ENCODE results near the gene ANO10.
"Not testable (repeated sequence)": the region's sequence is repeated elsewhere in the genome, so short reads cannot be mapped to it uniquely, and the experiment has no call there.

Gene ANO10

GRCh38 chr3:43522727-43523362 lies 99.0 kb downstream of the ANO10 start:
- Histone ChIP-seq H3K36me3 (ENCODE audit: low read depth) (no peaks in the 10 kb centered on the region), H3K27me3 (ENCODE audit: insufficient read depth, poor library complexity, severe bottlenecking) (no peaks in the 10 kb centered on the region), H3K4me3 (ENCODE audit: severe bottlenecking) (no peak overlapping the region), H3K9me3 (ENCODE audit: severe bottlenecking) (no peaks in the 10 kb centered on the region), H3K27ac (ENCODE audit: poor library complexity, severe bottlenecking) (no peak overlapping the region), H3K4me1 (ENCODE audit: insufficient read depth, poor library complexity, severe bottlenecking) (peaks cover 11% of the 10 kb centered on the region)
- DNase-seq (ENCODE audit: low spot score) = no peak
- TF ChIP-seq, protein P1, sequence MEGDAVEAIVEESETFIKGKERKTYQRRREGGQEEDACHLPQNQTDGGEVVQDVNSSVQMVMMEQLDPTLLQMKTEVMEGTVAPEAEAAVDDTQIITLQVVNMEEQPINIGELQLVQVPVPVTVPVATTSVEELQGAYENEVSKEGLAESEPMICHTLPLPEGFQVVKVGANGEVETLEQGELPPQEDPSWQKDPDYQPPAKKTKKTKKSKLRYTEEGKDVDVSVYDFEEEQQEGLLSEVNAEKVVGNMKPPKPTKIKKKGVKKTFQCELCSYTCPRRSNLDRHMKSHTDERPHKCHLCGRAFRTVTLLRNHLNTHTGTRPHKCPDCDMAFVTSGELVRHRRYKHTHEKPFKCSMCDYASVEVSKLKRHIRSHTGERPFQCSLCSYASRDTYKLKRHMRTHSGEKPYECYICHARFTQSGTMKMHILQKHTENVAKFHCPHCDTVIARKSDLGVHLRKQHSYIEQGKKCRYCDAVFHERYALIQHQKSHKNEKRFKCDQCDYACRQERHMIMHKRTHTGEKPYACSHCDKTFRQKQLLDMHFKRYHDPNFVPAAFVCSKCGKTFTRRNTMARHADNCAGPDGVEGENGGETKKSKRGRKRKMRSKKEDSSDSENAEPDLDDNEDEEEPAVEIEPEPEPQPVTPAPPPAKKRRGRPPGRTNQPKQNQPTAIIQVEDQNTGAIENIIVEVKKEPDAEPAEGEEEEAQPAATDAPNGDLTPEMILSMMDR (IDR thresholded peaks at IDR 0.05; ENCODE audit: poor library complexity, severe bottlenecking) = no peak
- ATAC-seq (ENCODE audit: low read depth) = peak; percentile 46; the same call in 2 of the 3 replicates

GRCh38 chr3:43521941-43522340 lies 99.9 kb downstream of the ANO10 start:
- Histone ChIP-seq H3K9me3 (ENCODE audit: severe bottlenecking) (no peaks in the 10 kb centered on the region), H3K27me3 (ENCODE audit: insufficient read depth, poor library complexity, severe bottlenecking) (no peaks in the 10 kb centered on the region), H3K4me1 (ENCODE audit: insufficient read depth, poor library complexity, severe bottlenecking) (peaks cover 11% of the 10 kb centered on the region), H3K36me3 (ENCODE audit: low read depth) (no peaks in the 10 kb centered on the region), H3K4me3 (ENCODE audit: severe bottlenecking) (no peak overlapping the region), H3K27ac (ENCODE audit: poor library complexity, severe bottlenecking) (no peak overlapping the region)
- no peak for DNase-seq (ENCODE audit: low spot score)
- TF ChIP-seq, protein P1 (IDR thresholded peaks at IDR 0.05; ENCODE audit: poor library complexity, severe bottlenecking) = no peak
- ATAC-seq (ENCODE audit: low read depth) = no peak

DNA sequence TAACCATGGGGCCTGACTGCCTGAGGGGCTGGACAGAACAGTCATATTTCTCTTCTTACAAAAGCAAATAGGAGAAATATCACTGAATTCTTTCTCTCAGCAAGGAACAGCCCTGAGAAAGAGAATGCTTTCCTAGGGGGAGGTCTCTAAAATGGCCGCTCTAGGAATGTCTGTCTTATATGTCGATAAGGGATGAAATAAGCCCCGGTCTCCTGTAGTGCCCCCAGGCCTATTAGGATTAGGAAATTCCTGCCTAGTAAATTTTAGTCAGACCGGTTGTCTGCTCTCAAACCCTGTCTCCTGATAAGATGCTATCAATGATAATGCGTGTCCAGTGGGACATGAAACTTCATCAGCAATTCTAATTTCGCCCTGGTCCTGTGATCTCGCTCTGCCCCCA lies 103.3 kb downstream of the ANO10 start:
- ATAC-seq (ENCODE audit: low read depth); DNase-seq (ENCODE audit: low spot score); H3K4me3 ChIP-seq (ENCODE audit: severe bottlenecking); H3K36me3 ChIP-seq (ENCODE audit: low read depth); H3K27ac ChIP-seq (ENCODE audit: poor library complexity, severe bottlenecking); H3K4me1 ChIP-seq (ENCODE audit: insufficient read depth, poor library complexity, severe bottlenecking); H3K27me3 ChIP-seq (ENCODE audit: insufficient read depth, poor library complexity, severe bottlenecking); H3K9me3 ChIP-seq (ENCODE audit: severe bottlenecking): not testable (repeated sequence)

- Histone ChIP-seq H3K27ac (ENCODE audit: poor library complexity, severe bottlenecking) (no peak overlapping the region), H3K36me3 (ENCODE audit: low read depth) (no peaks in the 10 kb centered on the region), H3K4me3 (ENCODE audit: severe bottlenecking) (no peak overlapping the region), H3K4me1 (ENCODE audit: insufficient read depth, poor library complexity, severe bottlenecking) (no peaks in the 10 kb centered on the region), H3K9me3 (ENCODE audit: severe bottlenecking) (no peaks in the 10 kb centered on the region), H3K27me3 (ENCODE audit: insufficient read depth, poor library complexity, severe bottlenecking) (no peaks in the 10 kb centered on the region)
- no peak for DNase-seq (ENCODE audit: low spot score)
- ATAC-seq (ENCODE audit: low read depth) = no peak
- TF ChIP-seq, protein P1 (IDR thresholded peaks at IDR 0.05; ENCODE audit: poor library complexity, severe bottlenecking) = no peak
Observed at GRCh38 chr3:43515970-43516635, 105.7 kb downstream of the ANO10 start.

DNA sequence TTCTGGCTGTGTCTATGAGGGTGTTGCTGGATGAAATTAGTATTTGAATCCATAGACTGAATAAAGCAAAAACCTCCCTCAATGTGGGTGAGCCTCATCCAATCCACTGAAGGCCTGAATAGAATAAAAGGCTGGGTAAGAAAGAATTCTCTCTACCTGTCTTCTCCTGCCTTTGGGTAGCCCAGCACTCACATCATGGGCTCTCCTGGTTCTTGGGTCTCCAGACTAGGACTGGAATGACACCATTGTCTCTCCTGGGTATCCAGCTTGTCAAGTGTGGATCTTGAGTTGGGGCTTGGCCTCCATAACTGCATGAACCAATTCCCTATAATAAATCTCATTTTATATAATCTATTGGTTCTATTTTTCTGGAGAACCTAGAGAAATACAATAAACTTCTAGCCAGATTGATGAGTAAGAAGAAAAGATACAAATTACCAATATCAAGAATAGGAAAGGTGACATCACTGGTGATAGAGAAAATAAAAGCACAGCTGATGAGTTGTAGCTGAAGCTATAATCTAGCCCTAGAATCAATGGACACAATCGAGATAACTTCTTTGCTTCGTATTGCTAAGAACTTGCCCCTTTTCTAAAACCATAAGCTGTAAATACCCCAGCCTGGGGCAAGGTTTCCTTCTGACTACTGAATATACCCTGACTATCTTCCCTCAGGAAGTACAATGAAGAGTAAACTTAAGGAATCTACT lies 106.4 kb downstream of the ANO10 start:
- Histone ChIP-seq H3K36me3 (ENCODE audit: low read depth) (no peaks in the 10 kb centered on the region), H3K27me3 (ENCODE audit: insufficient read depth, poor library complexity, severe bottlenecking) (no peaks in the 10 kb centered on the region), H3K27ac (ENCODE audit: poor library complexity, severe bottlenecking) (no peak overlapping the region), H3K9me3 (ENCODE audit: severe bottlenecking) (no peaks in the 10 kb centered on the region), H3K4me1 (ENCODE audit: insufficient read depth, poor library complexity, severe bottlenecking) (no peaks in the 10 kb centered on the region), H3K4me3 (ENCODE audit: severe bottlenecking) (no peak overlapping the region)
- ATAC-seq (ENCODE audit: low read depth) = no peak
- TF ChIP-seq, protein P1 (IDR thresholded peaks at IDR 0.05; ENCODE audit: poor library complexity, severe bottlenecking) = no peak
- DNase-seq (ENCODE audit: low spot score) = no peak

Data from RWPE2 (cell line).